LoVo (cell line): ENCODE data around the gene EVX1.

Experiments used
- DNase-seq: peaks from one replicate; pipeline ENCODE4 v3.0.0-alpha.2; 2016; ENCODE audit warnings: low spot score

EVX1 gene

GRCh38 chr7:27205325-27206280, 37.0 kb upstream of the EVX1 start:
- DNase-seq = peak; percentile 60

DNA sequence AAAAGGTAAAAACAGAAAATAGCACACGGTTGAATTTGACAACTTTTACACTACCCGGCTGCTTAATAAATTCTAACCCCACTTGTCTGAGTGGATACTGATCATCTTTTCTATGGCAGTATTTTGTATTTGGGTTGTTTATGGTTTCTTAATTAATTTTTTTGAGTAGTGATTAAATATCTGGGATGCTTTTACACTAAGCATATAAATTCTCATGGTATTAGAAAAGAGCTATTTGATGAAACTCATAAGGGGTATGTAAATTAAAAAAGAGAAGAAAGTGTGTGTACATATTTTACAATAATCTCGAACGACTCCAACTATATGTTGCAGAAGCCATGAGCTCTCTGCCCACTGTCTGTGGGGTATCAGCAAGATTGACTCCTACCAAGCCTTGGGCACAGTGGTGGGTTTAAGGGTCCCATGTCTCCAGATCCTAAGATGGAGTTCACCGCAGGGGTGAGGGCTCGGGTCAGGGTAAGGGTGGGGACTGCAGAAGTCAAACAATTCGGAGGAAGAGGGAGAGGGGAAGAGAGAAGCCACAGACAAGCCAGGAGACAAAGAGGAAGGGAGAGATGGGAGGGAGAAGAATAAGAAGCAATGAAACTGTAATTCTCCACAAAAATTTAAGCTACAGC, 35.1 kb upstream of the EVX1 start:
- DNase-seq = peak; percentile 18

DNA sequence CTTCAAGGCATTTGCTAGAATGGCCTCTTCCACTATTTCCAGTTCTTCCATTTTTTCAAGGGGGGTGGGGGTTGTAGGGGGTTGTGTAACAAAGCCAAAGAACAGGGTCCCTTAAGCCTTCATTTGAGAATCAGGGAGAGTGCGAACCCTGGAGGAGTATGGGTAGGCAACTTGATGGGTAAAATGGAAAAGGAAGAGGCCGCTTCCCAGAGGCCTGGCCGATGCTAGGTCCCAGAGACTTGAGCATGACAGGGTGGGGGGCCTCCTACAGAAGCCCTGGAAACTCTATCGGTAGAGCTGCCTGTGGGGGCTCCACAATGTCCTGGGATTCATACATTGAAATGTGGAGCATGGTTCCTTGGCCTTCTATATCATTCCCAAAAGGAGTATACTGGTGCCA, 33.6 kb upstream of the EVX1 start:
- no peak for DNase-seq

GRCh38 chr7:27209933-27210440, 32.6 kb upstream of the EVX1 start:
- DNase-seq = no peak

DNA sequence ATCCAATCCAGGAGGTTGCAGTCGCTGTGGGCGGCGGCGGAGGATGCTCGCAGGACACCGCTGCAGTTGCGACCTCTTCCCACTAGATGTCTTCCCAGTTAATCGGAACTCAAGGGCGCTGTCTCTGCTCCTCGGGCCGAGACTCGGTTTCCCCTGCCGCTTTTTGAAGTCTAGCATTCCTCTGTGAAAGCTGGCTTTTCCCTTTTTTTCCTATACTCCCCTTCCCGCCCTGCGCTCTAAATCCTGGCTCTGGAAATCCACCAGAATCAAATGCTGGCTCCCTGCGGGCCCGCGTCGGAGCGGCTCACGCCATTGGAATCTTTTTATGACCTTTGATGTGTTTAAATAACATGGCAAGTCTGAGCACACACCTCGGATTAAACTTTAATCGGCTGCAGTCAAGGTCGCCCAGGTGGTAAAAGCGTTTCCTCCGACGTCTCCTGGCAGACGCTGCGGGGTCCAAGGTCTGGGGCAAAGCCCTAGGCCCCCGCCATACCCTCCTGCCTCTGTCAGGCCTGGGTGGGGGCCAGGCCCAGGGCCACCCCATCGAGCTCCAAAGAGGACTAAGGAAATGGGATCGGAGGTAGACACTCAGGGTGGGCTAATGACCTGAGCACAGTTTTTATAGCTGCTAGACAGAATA, 32.0 kb upstream of the EVX1 start:
- peak; percentile 95 for DNase-seq

- DNase-seq = no peak
Observed at GRCh38 chr7:27211084-27211446, 31.5 kb upstream of the EVX1 start.

DNA sequence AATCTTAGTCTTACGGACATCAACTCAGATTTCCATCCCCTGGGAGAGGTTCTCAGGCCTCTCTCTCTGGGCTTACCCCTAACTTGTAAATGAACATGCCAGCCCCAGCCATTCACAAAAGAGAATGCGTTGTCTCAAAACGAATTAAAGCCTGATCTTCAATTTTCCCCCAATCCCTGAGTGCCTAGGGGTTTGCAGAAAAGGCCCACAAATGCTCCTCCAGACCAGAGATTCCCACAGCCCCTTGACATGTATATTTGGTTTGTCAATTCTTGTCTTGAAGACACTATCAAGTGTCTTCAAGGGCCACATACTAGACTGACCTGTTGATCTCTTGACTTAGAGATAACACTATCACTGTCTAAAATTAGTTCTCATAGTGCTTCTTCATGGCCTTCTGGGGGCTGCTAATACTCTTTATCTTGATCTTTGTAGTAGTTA, 30.8 kb upstream of the EVX1 start:
- no peak for DNase-seq

GRCh38 chr7:27212497-27213432, 29.8 kb upstream of the EVX1 start:
- DNase-seq = no peak

DNA sequence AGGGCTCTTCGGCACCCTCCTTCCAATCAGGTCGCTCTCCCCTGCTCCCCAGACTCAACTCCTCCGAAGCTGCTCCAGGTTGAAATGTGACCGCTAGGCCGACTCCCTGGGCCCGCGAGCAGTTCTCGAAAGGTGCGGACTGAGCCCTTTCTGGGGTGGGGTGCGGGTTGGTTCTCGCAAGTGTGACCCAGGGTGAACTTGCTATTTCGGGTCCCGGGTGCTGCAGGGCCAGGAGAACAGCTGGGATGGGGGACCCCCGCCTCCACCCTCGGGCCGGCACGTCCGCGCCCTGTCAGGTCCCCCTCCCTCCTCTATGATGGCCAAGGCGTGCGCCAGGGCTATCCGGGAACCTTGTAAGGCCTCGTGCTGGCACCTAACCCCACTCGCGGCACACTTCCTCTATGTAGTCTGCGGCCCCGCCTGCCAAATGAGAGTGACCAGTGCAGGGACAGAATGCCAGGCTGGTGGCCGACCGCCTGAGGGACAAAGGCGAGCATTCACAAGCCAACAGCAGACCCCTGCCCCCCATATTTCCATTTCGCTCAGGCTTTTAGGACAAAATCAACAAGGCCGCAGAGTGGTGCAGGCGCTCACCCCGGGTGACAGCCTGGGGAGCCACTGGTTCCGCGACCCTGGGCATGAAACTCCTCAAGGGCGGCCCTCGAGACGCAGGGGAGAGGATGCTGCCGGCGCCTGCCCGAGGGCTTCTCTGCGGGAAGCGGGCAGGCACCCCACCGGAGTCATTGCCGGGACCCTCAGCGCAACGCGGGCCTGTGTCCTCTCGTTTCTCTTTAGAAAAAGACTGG, 29.0 kb upstream of the EVX1 start:
- no peak for DNase-seq

- no peak for DNase-seq
Observed at GRCh38 chr7:27214239-27214950, 28.2 kb upstream of the EVX1 start.

DNA sequence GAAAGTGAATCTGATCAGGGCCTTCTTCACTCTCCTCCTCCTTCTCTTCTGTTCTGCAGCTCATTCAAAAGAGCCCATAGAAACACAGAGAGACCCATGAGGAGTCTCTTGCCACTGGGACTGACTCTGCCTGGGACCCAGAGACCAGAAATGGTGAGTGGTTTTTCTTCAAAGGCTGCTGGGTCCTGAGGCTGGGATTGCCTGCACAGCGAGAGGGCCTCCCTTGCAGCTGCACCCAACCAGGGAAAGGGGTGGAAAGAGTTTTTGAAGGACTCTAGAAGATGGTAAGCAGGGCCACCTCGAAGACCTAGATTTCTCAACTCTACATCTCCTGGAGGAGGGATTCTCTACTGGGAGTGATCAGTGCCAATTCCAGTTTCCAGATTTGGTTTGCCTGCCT, 27.2 kb upstream of the EVX1 start:
- DNase-seq = no peak

DNA sequence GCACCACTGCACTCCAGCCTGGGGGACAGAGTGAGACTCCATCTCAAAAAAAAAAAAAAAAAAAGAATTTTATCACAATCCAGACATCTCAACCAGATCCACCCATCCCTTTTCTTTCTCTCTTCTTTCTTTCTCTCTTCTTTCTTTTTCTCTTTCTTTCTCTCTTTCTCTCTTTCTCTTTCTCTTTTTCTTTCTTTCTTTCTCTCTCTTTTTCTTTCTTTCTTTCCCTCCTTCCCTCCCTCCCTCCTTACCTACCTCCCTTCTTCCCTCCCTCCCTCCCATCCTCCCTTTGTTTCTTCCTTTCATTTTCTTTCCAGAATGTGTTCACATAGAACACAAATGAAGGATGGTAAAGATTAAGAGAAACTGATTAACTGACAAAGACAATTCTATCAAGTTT, 24.7 kb upstream of the EVX1 start:
- no peak for DNase-seq

DNA sequence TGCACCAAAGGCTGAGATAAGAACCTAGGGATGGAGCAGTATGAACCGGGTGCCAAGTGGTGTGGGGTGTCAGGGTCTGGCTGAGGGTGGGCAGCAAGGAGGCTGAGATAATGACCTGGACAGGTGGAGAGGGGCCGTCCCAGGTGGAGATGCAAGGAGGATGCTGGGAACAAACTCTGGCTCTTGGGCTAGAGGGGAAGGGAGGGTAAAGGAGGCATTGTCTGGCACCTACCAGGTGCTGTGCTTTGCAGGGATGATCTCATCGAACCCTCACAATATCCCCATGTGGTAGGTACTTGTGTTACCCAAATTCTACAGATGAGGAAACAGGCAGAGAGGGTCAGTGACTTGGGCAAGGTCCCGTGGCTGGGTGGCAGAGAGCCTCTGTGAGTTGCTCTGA, 22.8 kb upstream of the EVX1 start:
- DNase-seq = no peak

GRCh38 chr7:27220440-27220955, 22.1 kb upstream of the EVX1 start:
- no peak for DNase-seq

DNA sequence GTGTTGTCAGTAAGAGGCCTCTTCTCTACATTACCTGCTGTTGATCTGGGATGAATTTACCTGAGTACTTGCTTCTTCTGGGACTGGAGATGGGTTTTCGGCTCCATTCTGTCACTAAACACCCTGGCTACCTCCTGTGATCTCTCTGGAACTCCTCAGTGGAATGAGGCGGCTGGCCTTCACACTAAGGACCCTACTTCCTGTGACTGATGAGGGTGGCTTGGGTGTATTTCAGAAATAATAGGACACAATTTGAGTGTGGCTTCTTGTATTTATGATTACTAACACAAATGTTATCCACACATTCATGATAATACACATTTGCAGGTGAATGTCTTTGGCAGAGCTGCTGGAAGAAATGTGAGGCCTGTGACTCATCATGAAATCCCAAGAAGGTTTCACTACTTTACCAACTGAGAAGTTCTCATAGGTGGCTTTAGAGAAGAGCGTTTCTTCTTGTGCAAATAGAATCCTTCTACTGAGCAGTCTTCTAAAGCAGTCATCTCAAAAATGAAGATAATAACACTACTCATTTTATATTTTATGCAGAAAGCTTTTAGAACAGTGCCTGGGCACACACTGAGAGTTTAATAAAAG, 21.3 kb upstream of the EVX1 start:
- no peak for DNase-seq

- no peak for DNase-seq
Observed at GRCh38 chr7:27223941-27224575, 18.5 kb upstream of the EVX1 start.

DNA sequence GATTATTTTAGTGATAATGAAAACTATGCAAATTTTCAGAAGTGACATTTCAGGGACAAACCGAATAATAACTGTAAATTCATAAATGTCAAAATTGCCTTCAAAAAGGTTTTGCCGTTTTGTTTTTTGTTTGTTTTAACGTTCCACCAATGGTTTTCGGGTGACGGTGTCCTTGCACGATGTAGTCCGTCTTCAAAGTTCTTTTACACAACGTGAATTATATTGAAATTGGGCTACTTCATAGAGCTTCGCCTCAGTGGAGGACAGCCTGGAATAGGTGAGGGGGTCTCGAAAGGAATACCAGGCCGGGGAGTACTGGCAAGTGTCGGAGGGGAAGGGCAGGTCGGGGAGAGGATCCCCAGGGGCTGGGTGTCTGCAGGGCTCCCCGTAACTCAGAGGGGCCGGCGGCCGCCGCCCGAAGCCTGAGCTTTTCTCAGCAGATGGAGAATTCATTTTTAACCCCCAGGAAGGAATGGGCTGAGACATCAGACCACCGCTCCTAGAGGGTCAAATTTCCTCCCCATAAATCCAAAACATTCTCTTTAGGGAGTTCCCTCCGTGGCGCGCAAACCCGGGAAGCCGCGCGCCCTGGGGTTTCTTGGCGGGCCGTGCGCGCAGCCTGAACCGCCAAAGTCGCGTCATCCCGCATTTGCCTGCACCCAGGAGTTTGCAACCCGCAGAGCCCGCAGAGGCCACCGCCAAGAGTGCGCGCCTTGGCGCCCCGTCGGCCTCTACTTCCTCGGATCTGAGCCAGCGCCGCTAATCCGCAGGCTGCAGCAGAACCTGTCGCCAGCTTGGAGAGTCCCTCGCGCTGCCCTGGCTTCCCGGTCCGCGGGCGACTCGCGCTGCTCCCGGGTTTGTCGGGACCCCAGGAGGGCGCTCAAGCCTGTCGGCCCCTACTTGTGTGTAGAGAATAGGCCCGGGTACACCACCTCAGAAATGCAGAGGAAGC, 17.3 kb upstream of the EVX1 start:
- no peak for DNase-seq

DNA sequence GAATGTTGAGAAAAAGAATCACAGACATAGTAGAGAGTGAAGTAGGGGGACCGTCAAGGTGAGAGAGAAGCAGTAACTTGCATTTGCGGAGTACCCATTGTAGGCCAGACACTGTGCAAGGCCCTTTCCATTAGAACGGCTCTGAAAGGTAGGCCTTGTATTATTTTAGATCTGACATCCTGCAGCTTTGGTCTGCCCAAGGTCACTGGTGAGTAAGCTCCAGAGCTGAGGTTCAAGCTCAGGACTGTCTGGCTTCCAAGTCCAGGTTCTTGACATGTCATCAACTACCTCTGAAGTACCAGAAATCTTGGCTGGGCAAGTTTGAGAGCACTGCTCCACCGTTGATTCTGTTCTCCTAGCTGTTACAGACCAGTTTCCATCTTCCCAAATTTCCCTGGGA, 13.2 kb upstream of the EVX1 start:
- no peak for DNase-seq
